ENCODE results near the gene ZBTB7C. TPM values are rescaled to one million over a fixed set of nuclear protein-coding genes. Genes with fewer than 3 reads are reported as not detected.

The ZBTB7C gene
- total and polyA plus RNA-seq, 2 of the 4 experiments (the other 2 are of a cell fraction), result not detected

- H4K91ac ChIP-seq (ENCODE audit: insufficient read depth, low read depth, low read length), result no peak overlapping the region
- no peak for TF ChIP-seq POLR2A (IDR thresholded peaks at IDR 0.05; ENCODE audit: low read depth, low read length)
- no peak for TF ChIP-seq CTCF (conservative IDR thresholded peaks at IDR 0.05; ENCODE audit: low read depth, low read length)
- TF ChIP-seq USF2 (IDR thresholded peaks at IDR 0.05; ENCODE audit: low read depth, low read length), result no peak
- TF ChIP-seq FOS (IDR thresholded peaks at IDR 0.05; ENCODE audit: low read depth, low read length), result no peak
- no peak for TF ChIP-seq MAZ (IDR thresholded peaks at IDR 0.05; ENCODE audit: borderline replicate concordance, low read depth, low read length)
- no peak overlapping the region for H2BK15ac ChIP-seq (ENCODE audit: low read depth, low read length)
- WGBS, 2 experiments (ENCODE audit: extremely low coverage in 2 of 2, insufficient read length in 1 of 2), result no CpG with 5 or more reads among the region's 4 CpGs
- H3K27ac ChIP-seq (ENCODE audit: insufficient read depth, low read length), result no peak overlapping the region
- intact Hi-C loops (cut with micrococcal nuclease), result no loop called here
- no peaks in the 10 kb centered on the region for H3K79me1 ChIP-seq (ENCODE audit: low read depth in 1 of 2, low read length in 2 of 2)
- dilution Hi-C loops (cut with HindIII; ENCODE audit: low sequenced_read_pairs, unreplicated experiment), result no loop called here
- H4K8ac ChIP-seq (ENCODE audit: low read depth in 2 of 2, low read length in 2 of 2), result no peak overlapping the region
- no peak overlapping the region for H2BK120ac ChIP-seq (ENCODE audit: low read depth, low read length)
- H3K9ac ChIP-seq (ENCODE audit: low read depth, low read length), result no peak overlapping the region
- H3K36me3 ChIP-seq (ENCODE audit: control insufficient read depth, insufficient read depth, low read length), result no peaks in the 10 kb centered on the region
- no peak overlapping the region for H2AFZ ChIP-seq (replicated peaks; ENCODE audit: low read length, poor library complexity)
- no peak overlapping the region for H3K4me2 ChIP-seq (ENCODE audit: low read depth, low read length)
- H3K4ac ChIP-seq (ENCODE audit: low read depth, low read length), result no peak overlapping the region
- H3K9me3 ChIP-seq (ENCODE audit: control insufficient read depth, insufficient read depth, low read length), result no peaks in the 10 kb centered on the region
- H3K56ac ChIP-seq (ENCODE audit: extremely low read depth, insufficient read depth, low read length), result no peak overlapping the region
- no peak overlapping the region for H2BK20ac ChIP-seq (ENCODE audit: low read depth, low read length)
- H2BK5ac ChIP-seq (ENCODE audit: low read depth, low read length, poor library complexity, severe bottlenecking), result no peak overlapping the region
- H3K27me3 ChIP-seq (ENCODE audit: control insufficient read depth, insufficient read depth, low read length), result peaks cover 6% of the 10 kb centered on the region
- no peak overlapping the region for H3K18ac ChIP-seq (ENCODE audit: low read depth, low read length)
- BruUV-seq (replicated peaks), result no TSS peak
- H4K20me1 ChIP-seq (ENCODE audit: insufficient read depth, low read length), result no peaks in the 10 kb centered on the region
- no peak overlapping the region for H3K4me3 ChIP-seq (ENCODE audit: insufficient read depth, low read depth, low read length)
- ATAC-seq (ENCODE audit: low read depth), result no peak
- POLR2A ChIA-PET (ENCODE audit: unreplicated experiment), result no interaction called here
- no peak overlapping the region for H3K23ac ChIP-seq (ENCODE audit: low read depth, low read length)
- no peak overlapping the region for H2AK9ac ChIP-seq (replicated peaks; ENCODE audit: low read depth, low read length, poor library complexity)
- no peak overlapping the region for H3K14ac ChIP-seq (replicated peaks; ENCODE audit: low read depth, low read length)
- H3K4me1 ChIP-seq (ENCODE audit: control insufficient read depth, insufficient read depth, low read length), result no peaks in the 10 kb centered on the region
- in situ Hi-C loops (cut with MboI; ENCODE audit: low sequenced_read_pairs), result no loop called here
- DNase-seq, result no peak
- H3K9me1 ChIP-seq (ENCODE audit: insufficient read depth, low read length), result no peaks in the 10 kb centered on the region
- no peak overlapping the region for H2AK5ac ChIP-seq (ENCODE audit: low read depth, low read length)
- H4K5ac ChIP-seq (ENCODE audit: low read depth, low read length), result no peak overlapping the region
- CTCF ChIA-PET, result interaction anchor here (0.6 kb wide), 1 partner anchor 409 kb away, joined by 3 read pairs; no protein-coding TSS in a partner anchor
Measured at GRCh38 chr18:48122816-48123215, 286.4 kb downstream of the ZBTB7C start.
